Measurements from ENCODE around the gene FBXL7.
A peak's percentile ranks its signal among the peaks of the same experiment; 100 is the strongest.

Gene FBXL7

GRCh38 chr5:15914638-15915037, 414.7 kb downstream of the FBXL7 start:
- TF ChIP-seq CTCF (IDR thresholded peaks at IDR 0.05; ENCODE audit: low read depth, low read length): no peak
- no peak overlapping the region for H3K27ac ChIP-seq
- H3K4me3 ChIP-seq (ENCODE audit: low read depth, low read length): no peak overlapping the region
- no peaks in the 10 kb centered on the region for H3K36me3 ChIP-seq
- H3K9me3 ChIP-seq (ENCODE audit: severe bottlenecking): no peaks in the 10 kb centered on the region
- DNase-seq: no peak
- no peaks in the 10 kb centered on the region for H3K27me3 ChIP-seq (ENCODE audit: insufficient read depth, low read depth, severe bottlenecking)

GRCh38 chr5:15926586-15926985, 426.6 kb downstream of the FBXL7 start:
- no peaks in the 10 kb centered on the region for H3K27me3 ChIP-seq (ENCODE audit: insufficient read depth, low read depth, severe bottlenecking)
- H3K4me3 ChIP-seq (ENCODE audit: low read depth, low read length): no peak overlapping the region
- no peak for DNase-seq
- no peak overlapping the region for H3K27ac ChIP-seq
- no peaks in the 10 kb centered on the region for H3K9me3 ChIP-seq (ENCODE audit: severe bottlenecking)
- TF ChIP-seq CTCF (IDR thresholded peaks at IDR 0.05; ENCODE audit: low read depth, low read length): no peak
- no peaks in the 10 kb centered on the region for H3K36me3 ChIP-seq

- H3K9me3 ChIP-seq (ENCODE audit: severe bottlenecking): no peaks in the 10 kb centered on the region
- no peak overlapping the region for H3K4me3 ChIP-seq (ENCODE audit: low read depth, low read length)
- H3K27me3 ChIP-seq (ENCODE audit: insufficient read depth, low read depth, severe bottlenecking): no peaks in the 10 kb centered on the region
- no peaks in the 10 kb centered on the region for H3K36me3 ChIP-seq
- TF ChIP-seq CTCF (IDR thresholded peaks at IDR 0.05; ENCODE audit: low read depth, low read length): no peak
- no peak overlapping the region for H3K27ac ChIP-seq
- DNase-seq: no peak
Observed at GRCh38 chr5:15927710-15928380, 427.9 kb downstream of the FBXL7 start.

- H3K27me3 ChIP-seq (ENCODE audit: insufficient read depth, low read depth, severe bottlenecking): no peaks in the 10 kb centered on the region
- no peak for DNase-seq
- H3K4me3 ChIP-seq (ENCODE audit: low read depth, low read length): no peak overlapping the region
Observed at GRCh38 chr5:15929611-15930263, 429.8 kb downstream of the FBXL7 start.

GRCh38 chr5:15932066-15932465, 432.1 kb downstream of the FBXL7 start:
- Histone ChIP-seq H3K27me3 (ENCODE audit: insufficient read depth, low read depth, severe bottlenecking) (no peaks in the 10 kb centered on the region), H3K9me3 (ENCODE audit: severe bottlenecking) (peaks cover 8% of the 10 kb centered on the region), H3K4me3 (ENCODE audit: low read depth, low read length) (no peak overlapping the region), H3K27ac (no peak overlapping the region; the same call in 1 of the 2 replicates), H3K36me3 (no peaks in the 10 kb centered on the region)
- TF ChIP-seq CTCF (IDR thresholded peaks at IDR 0.05; ENCODE audit: low read depth, low read length): no peak
- peak; percentile 80 for DNase-seq

More at GRCh38 chr5:15929611-15930263, 429.8 kb downstream of the FBXL7 start:
- Histone ChIP-seq H3K36me3 (no peaks in the 10 kb centered on the region), H3K27ac (no peak overlapping the region), H3K9me3 (ENCODE audit: severe bottlenecking) (no peaks in the 10 kb centered on the region)
- no peak for TF ChIP-seq CTCF (IDR thresholded peaks at IDR 0.05; ENCODE audit: low read depth, low read length)

Measured in WERI-Rb-1 (cell line).